DOHH2 (cell line): Measurements from ENCODE around the gene ACADSB.

Experiments
- H3F3A ChIP-seq: fragments of 200-600 bp; sonication (generic), shearing (Covaris generic); 2 replicates; pipeline ENCODE4 v1.6.0; 2016; ENCODE audit warnings: antibody characterized with exemption, mild to moderate bottlenecking; ENCODE audit not compliant: control insufficient read depth, insufficient read depth
- H3K27ac ChIP-seq: fragments of 200-600 bp; sonication (generic); 2 replicates; pipeline ENCODE4 v1.5.1; 2014; ENCODE audit warnings: low read depth, mild to moderate bottlenecking, low read length, moderate library complexity
- H3K27me3 ChIP-seq: fragments of 200-600 bp; sonication (generic); 2 replicates; pipeline ENCODE4 v1.6.1; 2014; ENCODE audit warnings: mild to moderate bottlenecking, low read length, mixed read lengths; ENCODE audit not compliant: control insufficient read depth
- H3K36me3 ChIP-seq: fragments of 200-600 bp; sonication (generic); 2 replicates; pipeline ENCODE4 v1.6.1; 2014; ENCODE audit warnings: mild to moderate bottlenecking, low read length, moderate library complexity, mixed read lengths; ENCODE audit not compliant: control insufficient read depth
- H3K4me1 ChIP-seq: fragments of 200-600 bp; sonication (generic); 2 replicates; pipeline ENCODE4 v1.6.1; 2014; ENCODE audit warnings: mild to moderate bottlenecking, low read length, mixed read lengths; ENCODE audit not compliant: control insufficient read depth
- H3K4me2 ChIP-seq: fragments of 200-600 bp; sonication (generic); 2 replicates; pipeline ENCODE4 v1.6.0; 2014; ENCODE audit warnings: mild to moderate bottlenecking, low read length, moderate library complexity
- H3K4me3 ChIP-seq: fragments of 200-600 bp; sonication (generic); 2 replicates; pipeline ENCODE4 v1.5.1; 2014; ENCODE audit warnings: mild to moderate bottlenecking, low read length, mixed read lengths
- H3K79me2 ChIP-seq: fragments of 200-600 bp; sonication (generic); 2 replicates; pipeline ENCODE4 v1.6.1; 2014; ENCODE audit warnings: mild to moderate bottlenecking, low read length, mixed read lengths; ENCODE audit not compliant: control insufficient read depth
- H3K9me2 ChIP-seq: fragments of 200-600 bp; sonication (generic); replicated peaks from 2 replicates; pipeline ENCODE4 v1.6.1; 2014; ENCODE audit warnings: mild to moderate bottlenecking, low read length, mixed read lengths; ENCODE audit not compliant: control insufficient read depth
- H3K9me3 ChIP-seq: fragments of 200-600 bp; sonication (generic); 2 replicates; pipeline ENCODE4 v1.6.1; 2014; ENCODE audit warnings: antibody characterized with exemption, low read length, mixed read lengths; ENCODE audit not compliant: control insufficient read depth, insufficient read depth
- H4K20me1 ChIP-seq: fragments of 200-600 bp; sonication (generic); 2 replicates; pipeline ENCODE4 v1.6.0; 2014; ENCODE audit warnings: low read depth, mild to moderate bottlenecking, antibody characterized with exemption, low read length, moderate library complexity; ENCODE audit not compliant: control insufficient read depth, insufficient read depth
- CTCF ChIP-seq: fragments of 200-600 bp; sonication (generic); IDR thresholded peaks from one replicate; pipeline ENCODE4 v1.5.1; 2014; ENCODE audit warnings: antibody characterized with exemption, mild to moderate bottlenecking, low read depth, low read length; ENCODE audit not compliant: poor library complexity, severe bottlenecking
- EZH2phosphoT487 ChIP-seq: fragments of 200-600 bp; sonication (generic); IDR thresholded peaks from 2 replicates; pipeline ENCODE4 v1.6.1; 2017; ENCODE audit warnings: borderline replicate concordance, mild to moderate bottlenecking, antibody characterized with exemption, low read length, moderate library complexity, mixed read lengths

Gene ACADSB

DNA sequence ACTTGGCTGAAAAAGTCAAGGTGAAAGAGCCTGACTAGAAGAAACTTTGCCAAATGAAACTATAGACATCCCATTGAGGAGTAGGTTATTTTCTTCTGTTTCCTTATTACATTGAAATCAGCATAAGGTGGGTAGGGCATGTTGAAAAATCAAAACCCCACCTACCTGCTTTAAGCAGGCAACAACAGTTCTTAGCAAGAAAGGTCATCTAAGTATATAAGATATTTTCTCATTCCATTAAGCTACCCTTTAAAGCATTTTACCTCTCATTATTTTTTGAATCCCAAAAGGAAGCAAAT, 30.8 kb downstream of the ACADSB start:
- no peaks in the 10 kb centered on the region for H3K9me2 ChIP-seq
- H3K27ac ChIP-seq: no peak overlapping the region
- no peak overlapping the region for H3K4me2 ChIP-seq
- no peaks in the 10 kb centered on the region for H3K4me1 ChIP-seq
- H3K36me3 ChIP-seq: no peaks in the 10 kb centered on the region
- no peaks in the 10 kb centered on the region for H3K9me3 ChIP-seq
- H3K27me3 ChIP-seq: no peaks in the 10 kb centered on the region
- no peaks in the 10 kb centered on the region for H3F3A ChIP-seq
- no peak overlapping the region for H3K4me3 ChIP-seq
- TF ChIP-seq CTCF (no peak), EZH2phosphoT487 (no peak)
- H4K20me1 ChIP-seq: no peaks in the 10 kb centered on the region
- no peaks in the 10 kb centered on the region for H3K79me2 ChIP-seq

DNA sequence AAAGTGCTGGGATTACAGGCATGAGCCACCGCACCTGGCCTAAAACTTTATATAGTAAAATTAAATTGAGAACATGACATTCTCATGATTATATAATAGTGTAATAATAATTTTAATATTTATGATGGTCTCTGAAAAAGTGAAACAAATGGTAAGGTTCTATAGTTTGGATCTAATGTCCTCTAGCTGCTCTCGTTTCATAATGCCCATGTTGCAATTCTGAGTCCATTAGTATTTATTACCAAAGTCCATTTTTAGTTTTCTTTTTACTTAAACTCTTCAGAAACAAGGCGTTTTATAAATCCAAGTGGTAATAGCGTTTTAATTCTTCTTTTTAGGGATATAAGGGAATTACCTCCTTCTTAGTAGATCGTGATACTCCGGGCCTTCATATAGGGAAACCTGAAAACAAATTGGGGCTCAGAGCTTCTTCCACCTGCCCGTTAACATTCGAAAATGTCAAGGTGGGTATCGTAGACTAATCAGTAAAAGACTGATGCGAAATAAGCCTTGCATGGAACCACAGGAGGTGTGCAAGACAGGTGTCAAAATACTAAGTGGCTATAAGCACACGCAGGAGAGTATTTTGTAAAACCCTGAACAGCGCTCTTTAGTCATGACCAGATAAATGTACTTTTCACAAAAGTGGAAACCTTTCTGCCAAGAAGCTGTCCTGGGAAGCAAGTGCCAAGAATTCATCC, 34.1 kb downstream of the ACADSB start:
- Histone ChIP-seq H3F3A (no peaks in the 10 kb centered on the region), H3K27me3 (no peaks in the 10 kb centered on the region), H3K4me1 (peaks cover 10% of the 10 kb centered on the region), H3K27ac (no peak overlapping the region), H3K9me2 (no peaks in the 10 kb centered on the region), H3K36me3 (no peaks in the 10 kb centered on the region), H3K4me3 (no peak overlapping the region), H4K20me1 (no peaks in the 10 kb centered on the region), H3K79me2 (no peaks in the 10 kb centered on the region), H3K9me3 (no peaks in the 10 kb centered on the region), H3K4me2 (no peak overlapping the region)
- TF ChIP-seq EZH2phosphoT487 (no peak), CTCF (no peak)

GRCh38 chr10:123043409-123043925, 34.7 kb downstream of the ACADSB start:
- H3F3A ChIP-seq: no peaks in the 10 kb centered on the region
- H4K20me1 ChIP-seq: no peaks in the 10 kb centered on the region
- TF ChIP-seq CTCF (peak; percentile 90), EZH2phosphoT487 (no peak)
- no peak overlapping the region for H3K4me2 ChIP-seq
- H3K4me3 ChIP-seq: no peak overlapping the region
- H3K9me2 ChIP-seq: no peaks in the 10 kb centered on the region
- no peaks in the 10 kb centered on the region for H3K36me3 ChIP-seq
- H3K9me3 ChIP-seq: no peaks in the 10 kb centered on the region
- H3K27ac ChIP-seq: no peak overlapping the region
- H3K27me3 ChIP-seq: no peaks in the 10 kb centered on the region
- H3K79me2 ChIP-seq: no peaks in the 10 kb centered on the region
- peaks cover 10% of the 10 kb centered on the region for H3K4me1 ChIP-seq
